Aorta (tissue), 5 donors: ENCODE data around the gene SFMBT2. TPM values are rescaled to one million over a fixed set of nuclear protein-coding genes. Genes with fewer than 3 reads are reported as not detected.
A peak's percentile ranks its signal among the peaks of the same experiment; 100 is the strongest.

Experiments used
- ATAC-seq: fragments of 200-7000 bp; cut with Tn5 transposase; one replicate; pipeline ENCODE4 v1.9.1; 2022; ENCODE audit warnings: moderate library complexity; ENCODE audit not compliant: low FRiP score
- DNase-seq, 2 donors: peaks; one replicate each; pipeline ENCODE4 v3.0.0-alpha.2; 2020
- H3K27ac ChIP-seq, 2 donors: one replicate each; pipeline ENCODE4 v1.5.1; 2013; ENCODE audit warnings: low read length in 2 of 2, mild to moderate bottlenecking in 2 of 2, moderate library complexity in 2 of 2, control low read depth in 1 of 2, inconsistent platforms in 1 of 2, low read depth in 1 of 2
- H3K27me3 ChIP-seq, 2 donors: one replicate each; pipeline ENCODE4 v1.6.1; 2013; ENCODE audit warnings: control low read depth in 1 of 2, low read length in 1 of 2, mild to moderate bottlenecking in 1 of 2, moderate library complexity in 1 of 2; ENCODE audit not compliant: insufficient read depth in 2 of 2, control insufficient read depth in 1 of 2
- H3K36me3 ChIP-seq, 2 donors: one replicate each; pipeline ENCODE4 v1.6.1; 2013; ENCODE audit warnings: control low read depth in 1 of 2, low read length in 1 of 2, mild to moderate bottlenecking in 1 of 2; ENCODE audit not compliant: insufficient read depth in 2 of 2, control insufficient read depth in 1 of 2
- H3K4me1 ChIP-seq, 2 donors: one replicate each; pipeline ENCODE4 v1.6.1; 2013; ENCODE audit warnings: low read length in 2 of 2, control low read depth in 1 of 2, mild to moderate bottlenecking in 1 of 2, moderate library complexity in 1 of 2; ENCODE audit not compliant: insufficient read depth in 2 of 2, control insufficient read depth in 1 of 2
- H3K4me3 ChIP-seq, 2 donors: one replicate each; pipeline ENCODE4 v1.5.1; 2013; ENCODE audit warnings: low read length in 2 of 2, control low read depth in 1 of 2, mild to moderate bottlenecking in 1 of 2
- H3K9me3 ChIP-seq: one replicate; pipeline ENCODE4 v1.6.1; 2013; ENCODE audit warnings: mild to moderate bottlenecking, low read length; ENCODE audit not compliant: control insufficient read depth
- WGBS, 2 donors: extraction: QIAGEN DNeasy Blood & Tissue Kit; methylation state at CpG; one replicate each; pipeline ENCODE4 v1.1.7; 2013; 5-methylcytosine and 5-hydroxymethylcytosine counted together
- intact Hi-C, 2 donors: fragments of 100-400 bp; cut with DNase I; formaldehyde crosslinking; loops; one replicate each; pipeline versions ENCODE4 v1.14.2 to v1.15.0; 2022
- polyA plus RNA-seq, 2 donors: library from polyadenylated mRNA; stranded (reverse); fragments of 200-250 nt; gene quantifications; one replicate each; pipeline ENCODE4 v1.2.3, GENCODE V29; 2013
- total RNA-seq, 2 donors: library from RNA; stranded (reverse); fragmentation: NEBNext Ultra II Directional; extraction: Animal tissue kit (Norgen Biotek cat#: 25700); gene quantifications; one replicate each; pipeline ENCODE4 v1.2.1, GENCODE V29; 2021
- donor health status: healthy with polysubstance abuse.
- donor health status: Bipolar disorder and iron deficiency.
- donor health status: DM: no; HTN: no; CAD: no.
- donor health status: DM: no; HTN: no; CAD: no.
- donor health status: DM: yes; HTN: yes; CAD: no.

The SFMBT2 gene
- total and polyA plus RNA-seq, 4 donors: 0.36 to 20.3 (median 5.2) TPM

GRCh38 chr10:7408291-7409044, 2.4 kb downstream of the SFMBT2 start:
- peak; percentile 72 to 86 for DNase-seq
- WGBS, 2 donors: 0 to 1% methylated on average over 63 to 65 of the region's 65 CpGs

GRCh38 chr10:7407368-7408290, 3.2 kb downstream of the SFMBT2 start:
- DNase-seq: peak; percentile 82 to 83
- no peaks in the 10 kb centered on the region for H3K27me3 ChIP-seq
- no peaks in the 10 kb centered on the region for H3K36me3 ChIP-seq
- intact Hi-C loops: no loop called here
- H3K4me1 ChIP-seq: no peaks in the 10 kb centered on the region
- no peak for ATAC-seq
- peak overlapping the region; percentile 5 to 23 for H3K4me3 ChIP-seq
- H3K9me3 ChIP-seq: no peaks in the 10 kb centered on the region
- H3K27ac ChIP-seq: no peak overlapping the region
- WGBS, 2 donors: 4 to 8% methylated on average over 69 to 77 of the region's 77 CpGs

More at GRCh38 chr10:7408291-7409044, 2.4 kb downstream of the SFMBT2 start:
- H3K27me3 ChIP-seq: no peaks in the 10 kb centered on the region
- H3K4me3 ChIP-seq: peak overlapping the region in 1 of 2 donors; percentile 23
- intact Hi-C loops: no loop called here
- H3K36me3 ChIP-seq: no peaks in the 10 kb centered on the region
- H3K27ac ChIP-seq: no peak overlapping the region
- peak; percentile 72 for ATAC-seq
- H3K9me3 ChIP-seq: no peaks in the 10 kb centered on the region
- H3K4me1 ChIP-seq: no peaks in the 10 kb centered on the region

- H3K9me3 ChIP-seq: no peaks in the 10 kb centered on the region
- no peak overlapping the region for H3K4me3 ChIP-seq
- no peak overlapping the region for H3K27ac ChIP-seq
- no peak for ATAC-seq
- H3K4me1 ChIP-seq: no peaks in the 10 kb centered on the region
- no peaks in the 10 kb centered on the region for H3K27me3 ChIP-seq
- H3K36me3 ChIP-seq: no peaks in the 10 kb centered on the region
- intact Hi-C loops: no loop called here
- DNase-seq: no peak
- 68 to 79% methylated on average over 14 of the region's 14 CpGs for WGBS, 2 donors
Observed at GRCh38 chr10:7406712-7407333, 4.0 kb downstream of the SFMBT2 start.

GRCh38 chr10:7405637-7406036, 5.2 kb downstream of the SFMBT2 start:
- ATAC-seq: no peak
- no peak overlapping the region for H3K4me3 ChIP-seq
- H3K4me1 ChIP-seq: no peaks in the 10 kb centered on the region
- no peaks in the 10 kb centered on the region for H3K36me3 ChIP-seq
- DNase-seq: no peak
- H3K27me3 ChIP-seq: no peaks in the 10 kb centered on the region
- H3K9me3 ChIP-seq: no peaks in the 10 kb centered on the region
- intact Hi-C loops: no loop called here
- 38 to 87% methylated on average over 2 to 4 of the region's 4 CpGs for WGBS, 2 donors
- no peak overlapping the region for H3K27ac ChIP-seq

DNA sequence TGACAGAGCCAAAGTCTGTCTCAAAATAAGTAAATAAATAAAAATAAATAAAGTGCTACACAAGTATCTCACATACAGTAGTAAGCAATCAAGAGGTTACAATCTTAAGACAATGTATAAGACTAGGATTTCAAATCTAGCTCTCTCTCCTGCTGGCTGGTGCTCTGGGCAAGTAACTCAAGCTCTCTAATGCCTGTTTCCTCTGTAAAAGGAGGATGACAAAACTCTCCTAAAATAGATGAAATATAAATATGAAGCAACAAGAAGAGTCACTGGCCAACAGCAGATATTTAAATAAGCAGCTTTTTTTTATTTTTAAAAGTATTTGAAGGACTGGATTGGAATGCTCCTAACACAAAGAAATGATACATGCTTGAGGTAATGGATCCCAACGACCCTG, 7.2 kb downstream of the SFMBT2 start:
- H3K9me3 ChIP-seq: no peaks in the 10 kb centered on the region
- H3K27ac ChIP-seq: no peak overlapping the region
- WGBS, 2 donors: 66 to 73% methylated on average over 1 of the region's 1 CpG
- H3K4me1 ChIP-seq: no peaks in the 10 kb centered on the region
- intact Hi-C loops: no loop called here
- H3K4me3 ChIP-seq: no peak overlapping the region
- DNase-seq (no peak), ATAC-seq (no peak)
- H3K36me3 ChIP-seq: no peaks in the 10 kb centered on the region
- H3K27me3 ChIP-seq: no peaks in the 10 kb centered on the region

- Histone ChIP-seq H3K4me3 (no peak overlapping the region), H3K36me3 (no peaks in the 10 kb centered on the region), H3K9me3 (no peaks in the 10 kb centered on the region), H3K4me1 (no peaks in the 10 kb centered on the region), H3K27me3 (no peaks in the 10 kb centered on the region), H3K27ac (no peak overlapping the region)
- intact Hi-C loops: no loop called here
- no peak for DNase-seq
- 83 to 84% methylated on average over 8 of the region's 8 CpGs for WGBS, 2 donors
- ATAC-seq: no peak
Observed at GRCh38 chr10:7401782-7402181, 9.1 kb downstream of the SFMBT2 start.

GRCh38 chr10:7401156-7401555, 9.7 kb downstream of the SFMBT2 start:
- ATAC-seq (no peak), DNase-seq (no peak)
- no peaks in the 10 kb centered on the region for H3K27me3 ChIP-seq
- intact Hi-C loops: no loop called here
- H3K36me3 ChIP-seq: no peaks in the 10 kb centered on the region
- no peak overlapping the region for H3K27ac ChIP-seq
- no peaks in the 10 kb centered on the region for H3K9me3 ChIP-seq
- WGBS, 2 donors: 74 to 84% methylated on average over 6 of the region's 6 CpGs
- H3K4me1 ChIP-seq: no peaks in the 10 kb centered on the region
- no peak overlapping the region for H3K4me3 ChIP-seq

DNA sequence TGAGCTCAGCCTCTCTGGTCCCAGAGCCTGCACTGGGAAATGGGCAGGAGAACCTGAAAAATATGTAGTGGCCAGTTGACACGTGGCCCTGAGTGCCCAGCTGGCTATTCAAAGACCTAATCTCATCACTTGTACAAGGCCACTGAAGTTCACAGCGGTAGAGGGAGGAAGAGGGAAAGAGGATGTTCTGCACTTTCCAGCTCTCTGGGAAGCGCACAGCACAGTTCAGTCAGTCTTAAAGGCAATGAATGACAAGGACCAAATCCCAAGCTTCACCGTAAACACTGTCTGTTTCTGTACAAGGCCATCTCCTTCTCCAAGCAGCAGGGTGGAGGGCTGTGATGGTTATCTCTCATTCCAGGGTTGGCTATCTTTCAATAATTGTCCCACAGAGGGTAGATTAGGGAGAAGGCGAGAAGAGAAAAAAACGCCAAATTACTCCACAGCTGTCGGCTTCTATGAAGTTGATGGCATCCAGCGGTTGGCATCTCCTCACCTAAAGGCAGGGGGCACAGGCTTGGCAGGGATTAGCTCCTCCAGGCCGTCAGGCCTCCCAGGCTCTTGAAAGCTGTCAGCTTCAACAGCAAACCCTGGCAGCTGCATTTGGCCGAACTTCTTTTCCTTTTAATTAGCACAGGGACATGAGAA, 10.6 kb downstream of the SFMBT2 start:
- WGBS, 2 donors: 75 to 84% methylated on average over 10 of the region's 10 CpGs
- H3K4me3 ChIP-seq: no peak overlapping the region
- no peaks in the 10 kb centered on the region for H3K9me3 ChIP-seq
- no peaks in the 10 kb centered on the region for H3K27me3 ChIP-seq
- ATAC-seq: no peak
- no peaks in the 10 kb centered on the region for H3K36me3 ChIP-seq
- H3K4me1 ChIP-seq: no peaks in the 10 kb centered on the region
- no peak overlapping the region for H3K27ac ChIP-seq
- DNase-seq: no peak
- intact Hi-C loops: no loop called here
